IPS DF 6.9 (cell line): Measurements from ENCODE around the gene COL4A6.

Source experiments
- DNase-seq: peaks from one replicate; pipeline ENCODE4 v3.0.0-alpha.2; 2013; ENCODE audit warnings: low read depth, low spot score
- H3K27ac ChIP-seq: one replicate; pipeline ENCODE4 v1.5.1; 2013; ENCODE audit warnings: low read length, control low read depth
- H3K27me3 ChIP-seq: 2 replicates; pipeline ENCODE4 v1.6.1; 2013; ENCODE audit warnings: mild to moderate bottlenecking, low read length; ENCODE audit not compliant: control insufficient read depth, insufficient read depth
- H3K36me3 ChIP-seq: 2 replicates; pipeline ENCODE4 v1.6.1; 2013; ENCODE audit warnings: low read length; ENCODE audit not compliant: control insufficient read depth, insufficient read depth
- H3K4me1 ChIP-seq: 2 replicates; pipeline ENCODE4 v1.6.1; 2013; ENCODE audit warnings: low read length; ENCODE audit not compliant: control insufficient read depth, insufficient read depth
- H3K4me3 ChIP-seq: 2 replicates; pipeline ENCODE4 v1.5.1; 2013; ENCODE audit warnings: mild to moderate bottlenecking, low read length
- H3K9me3 ChIP-seq: 2 replicates; pipeline ENCODE4 v1.6.1; 2013; ENCODE audit warnings: low read length, inconsistent platforms; ENCODE audit not compliant: control insufficient read depth, insufficient read depth
- WGBS: extraction: QIAGEN DNeasy Blood & Tissue Kit; methylation state at CpG from one replicate; pipeline ENCODE4 v1.1.7; 2013; ENCODE audit warnings: mixed read lengths, missing lambda C conversion rate; ENCODE audit not compliant: insufficient read length, insufficient coverage; 5-methylcytosine and 5-hydroxymethylcytosine counted together

COL4A6 gene

GRCh38 chrX:108132034-108132433 is 306.2 kb downstream of the COL4A6 start:
- Histone ChIP-seq H3K4me1 (no peaks in the 10 kb centered on the region), H3K4me3 (no peak overlapping the region), H3K27ac (no peak overlapping the region), H3K36me3 (no peaks in the 10 kb centered on the region), H3K9me3 (no peaks in the 10 kb centered on the region), H3K27me3 (no peaks in the 10 kb centered on the region)
- DNase-seq = no peak
- WGBS = no CpG with 5 or more reads among the region's 8 CpGs

- no peak overlapping the region for H3K27ac ChIP-seq
- H3K27me3 ChIP-seq = no peaks in the 10 kb centered on the region
- no peaks in the 10 kb centered on the region for H3K9me3 ChIP-seq
- no CpG with 5 or more reads among the region's 2 CpGs for WGBS
- no peak for DNase-seq
- H3K36me3 ChIP-seq = no peaks in the 10 kb centered on the region
- no peak overlapping the region for H3K4me3 ChIP-seq
- H3K4me1 ChIP-seq = no peaks in the 10 kb centered on the region
Measured at GRCh38 chrX:108131471-108131870, 306.8 kb downstream of the COL4A6 start.

- no peaks in the 10 kb centered on the region for H3K36me3 ChIP-seq
Measured at GRCh38 chrX:108130889-108131288, 307.3 kb downstream of the COL4A6 start.

GRCh38 chrX:108127152-108127551 is 311.1 kb downstream of the COL4A6 start:
- Histone ChIP-seq H3K27ac (no peak overlapping the region), H3K4me3 (no peak overlapping the region)
- WGBS = no CpG with 5 or more reads among the region's 4 CpGs

More at GRCh38 chrX:108130889-108131288, 307.3 kb downstream of the COL4A6 start:
- Histone ChIP-seq H3K27me3 (no peaks in the 10 kb centered on the region), H3K4me3 (no peak overlapping the region), H3K27ac (no peak overlapping the region), H3K4me1 (no peaks in the 10 kb centered on the region), H3K9me3 (no peaks in the 10 kb centered on the region)
- DNase-seq = no peak
- WGBS = no CpG with 5 or more reads among the region's 1 CpG

GRCh38 chrX:108126661-108127060 is 311.6 kb downstream of the COL4A6 start:
- H3K4me1 ChIP-seq = no peaks in the 10 kb centered on the region
- H3K27ac ChIP-seq = no peak overlapping the region
- H3K27me3 ChIP-seq = no peaks in the 10 kb centered on the region
- no CpG with 5 or more reads among the region's 2 CpGs for WGBS
- no peaks in the 10 kb centered on the region for H3K9me3 ChIP-seq
- no peaks in the 10 kb centered on the region for H3K36me3 ChIP-seq
- H3K4me3 ChIP-seq = no peak overlapping the region
- no peak for DNase-seq

More at GRCh38 chrX:108127152-108127551, 311.1 kb downstream of the COL4A6 start:
- no peaks in the 10 kb centered on the region for H3K36me3 ChIP-seq
- H3K27me3 ChIP-seq = no peaks in the 10 kb centered on the region
- peak; percentile 9 for DNase-seq
- H3K9me3 ChIP-seq = no peaks in the 10 kb centered on the region
- H3K4me1 ChIP-seq = no peaks in the 10 kb centered on the region

GRCh38 chrX:108123591-108124366 is 314.4 kb downstream of the COL4A6 start:
- H3K27ac ChIP-seq = no peak overlapping the region
- no CpG with 5 or more reads among the region's 3 CpGs for WGBS
- H3K36me3 ChIP-seq = no peaks in the 10 kb centered on the region
- DNase-seq = no peak
- no peaks in the 10 kb centered on the region for H3K9me3 ChIP-seq
- H3K4me3 ChIP-seq = no peak overlapping the region
- no peaks in the 10 kb centered on the region for H3K4me1 ChIP-seq
- no peaks in the 10 kb centered on the region for H3K27me3 ChIP-seq

- DNase-seq = no peak
- Histone ChIP-seq H3K36me3 (no peaks in the 10 kb centered on the region), H3K27ac (no peak overlapping the region), H3K9me3 (no peaks in the 10 kb centered on the region), H3K4me3 (no peak overlapping the region), H3K4me1 (no peaks in the 10 kb centered on the region), H3K27me3 (no peaks in the 10 kb centered on the region)
- no CpG with 5 or more reads among the region's 2 CpGs for WGBS
Measured at GRCh38 chrX:108122748-108123147, 315.5 kb downstream of the COL4A6 start.

GRCh38 chrX:108121291-108121690 is 316.9 kb downstream of the COL4A6 start:
- no CpG with 5 or more reads among the region's 3 CpGs for WGBS
- DNase-seq = no peak
- H3K27me3 ChIP-seq = no peaks in the 10 kb centered on the region
- H3K4me3 ChIP-seq = no peak overlapping the region
- H3K9me3 ChIP-seq = no peaks in the 10 kb centered on the region
- H3K36me3 ChIP-seq = no peaks in the 10 kb centered on the region
- no peaks in the 10 kb centered on the region for H3K4me1 ChIP-seq
- H3K27ac ChIP-seq = no peak overlapping the region

GRCh38 chrX:108117988-108118387 is 320.2 kb downstream of the COL4A6 start:
- DNase-seq = no peak
- no peaks in the 10 kb centered on the region for H3K36me3 ChIP-seq
- WGBS = no CpG with 5 or more reads among the region's 3 CpGs
- no peak overlapping the region for H3K27ac ChIP-seq
- H3K4me1 ChIP-seq = no peaks in the 10 kb centered on the region
- no peaks in the 10 kb centered on the region for H3K9me3 ChIP-seq
- no peak overlapping the region for H3K4me3 ChIP-seq
- no peaks in the 10 kb centered on the region for H3K27me3 ChIP-seq

- H3K36me3 ChIP-seq = no peaks in the 10 kb centered on the region
Measured at GRCh38 chrX:108114541-108114940, 323.7 kb downstream of the COL4A6 start.

More at GRCh38 chrX:108114541-108114940, 323.7 kb downstream of the COL4A6 start:
- H3K9me3 ChIP-seq = no peaks in the 10 kb centered on the region
- H3K27me3 ChIP-seq = no peaks in the 10 kb centered on the region
- H3K27ac ChIP-seq = no peak overlapping the region
- DNase-seq = no peak
- H3K4me1 ChIP-seq = no peaks in the 10 kb centered on the region
- H3K4me3 ChIP-seq = no peak overlapping the region
